ENCODE measurements around the gene PTPRG. TPM values are rescaled to one million over a fixed set of nuclear protein-coding genes. Genes with fewer than 3 reads are reported as not detected.

PTPRG gene
- total RNA-seq, 1 experiment from 2014 or later, result 69.3 TPM

GRCh38 chr3:61788623-61789507, 227.5 kb downstream of the PTPRG start:
- H3K27me3 Mint-ChIP-seq (ENCODE audit: low read depth), result no peaks in the 10 kb centered on the region
- peaks cover 21 to 36% of the 10 kb centered on the region in 2 experiments for H3K4me1 Mint-ChIP-seq
- TF ChIP-seq CTCF (conservative IDR thresholded peaks at IDR 0.05), result no peak
- Histone ChIP-seq H2BK20ac (ENCODE audit: low read depth, low read length, poor library complexity, severe bottlenecking) (no peak overlapping the region), H2BK12ac (ENCODE audit: insufficient read length, low read depth, low read length) (no peak overlapping the region), H2BK5ac (ENCODE audit: insufficient read length, low read length) (no peak overlapping the region), H3K4me1 (ENCODE audit: insufficient read depth, low read length) (peaks cover 4% of the 10 kb centered on the region; the same call in 1 of the 2 replicates), H3K56ac (ENCODE audit: insufficient read length, low read depth, low read length) (no peak overlapping the region), H3K4ac (ENCODE audit: low read depth, low read length) (no peak overlapping the region), H3K9me3 (ENCODE audit: control insufficient read depth, low read depth, low read length) (no peaks in the 10 kb centered on the region), H2AFZ (ENCODE audit: low read length) (no peak overlapping the region), H3K23ac (ENCODE audit: insufficient read length, low read depth, low read length) (no peak overlapping the region), H2BK120ac (ENCODE audit: low read depth, low read length, poor library complexity, severe bottlenecking) (no peak overlapping the region), H3K4me2 (ENCODE audit: insufficient read depth, insufficient read length, low read length) (no peak overlapping the region), H3T11ph (ENCODE audit: low read length) (no peak overlapping the region), H3K9ac (ENCODE audit: extremely low read depth, insufficient read length, low read length) (no peak overlapping the region), H2AK5ac (ENCODE audit: insufficient read length, low read length) (no peak overlapping the region), H3K18ac (ENCODE audit: insufficient read length, low read depth, low read length) (no peak overlapping the region), H3K23me2 (ENCODE audit: insufficient read length, low read depth, low read length, poor library complexity, severe bottlenecking) (no peaks in the 10 kb centered on the region), H4K5ac (ENCODE audit: insufficient read length, low read depth, low read length) (no peak overlapping the region), H4K91ac (ENCODE audit: insufficient read length, low read depth, low read length) (no peak overlapping the region), H3K79me1 (ENCODE audit: insufficient read depth, low read depth, low read length, poor library complexity, severe bottlenecking) (no peaks in the 10 kb centered on the region), H2BK15ac (ENCODE audit: low read depth, low read length) (no peak overlapping the region), H4K20me1 (ENCODE audit: control insufficient read depth, insufficient read depth, insufficient read length) (no peaks in the 10 kb centered on the region), H3K27ac (ENCODE audit: insufficient read length, low read depth, low read length) (no peak overlapping the region), H3K79me2 (ENCODE audit: insufficient read depth, low read length) (peaks cover 22% of the 10 kb centered on the region; the same call in 1 of the 2 replicates), H3K27me3 (ENCODE audit: insufficient read depth, low read length) (no peaks in the 10 kb centered on the region), H4K8ac (replicated peaks; ENCODE audit: insufficient read length, low read depth, low read length) (no peak overlapping the region), H3K14ac (ENCODE audit: insufficient read depth, low read length) (no peak overlapping the region)
- DNase-seq, result no peak
- no peaks in the 10 kb centered on the region for H3K9me3 Mint-ChIP-seq
- no CpG with 5 or more reads among the region's 4 CpGs for WGBS (ENCODE audit: extremely low coverage, insufficient read length, low lambda C conversion rate)
- H3K36me3 Mint-ChIP-seq (ENCODE audit: insufficient read depth in 1 of 3, low read depth in 3 of 3), result no peaks in the 10 kb centered on the region
- peak overlapping the region in 1 of 3 experiments; percentile 48; a peak in 3 of 7 replicates for H3K27ac Mint-ChIP-seq
- H3K4me3 Mint-ChIP-seq, result no peak overlapping the region
